Measurements from ENCODE around the gene TYW5. TPM values are rescaled to one million over a fixed set of nuclear protein-coding genes. Genes with fewer than 3 reads are reported as not detected.

Gene TYW5
- total and polyA plus RNA-seq, 2 of the 13 experiments (the other 11 are each of a cell fraction or from before 2014, with no cell fraction given): 8.3 to 14.6 TPM

DNA sequence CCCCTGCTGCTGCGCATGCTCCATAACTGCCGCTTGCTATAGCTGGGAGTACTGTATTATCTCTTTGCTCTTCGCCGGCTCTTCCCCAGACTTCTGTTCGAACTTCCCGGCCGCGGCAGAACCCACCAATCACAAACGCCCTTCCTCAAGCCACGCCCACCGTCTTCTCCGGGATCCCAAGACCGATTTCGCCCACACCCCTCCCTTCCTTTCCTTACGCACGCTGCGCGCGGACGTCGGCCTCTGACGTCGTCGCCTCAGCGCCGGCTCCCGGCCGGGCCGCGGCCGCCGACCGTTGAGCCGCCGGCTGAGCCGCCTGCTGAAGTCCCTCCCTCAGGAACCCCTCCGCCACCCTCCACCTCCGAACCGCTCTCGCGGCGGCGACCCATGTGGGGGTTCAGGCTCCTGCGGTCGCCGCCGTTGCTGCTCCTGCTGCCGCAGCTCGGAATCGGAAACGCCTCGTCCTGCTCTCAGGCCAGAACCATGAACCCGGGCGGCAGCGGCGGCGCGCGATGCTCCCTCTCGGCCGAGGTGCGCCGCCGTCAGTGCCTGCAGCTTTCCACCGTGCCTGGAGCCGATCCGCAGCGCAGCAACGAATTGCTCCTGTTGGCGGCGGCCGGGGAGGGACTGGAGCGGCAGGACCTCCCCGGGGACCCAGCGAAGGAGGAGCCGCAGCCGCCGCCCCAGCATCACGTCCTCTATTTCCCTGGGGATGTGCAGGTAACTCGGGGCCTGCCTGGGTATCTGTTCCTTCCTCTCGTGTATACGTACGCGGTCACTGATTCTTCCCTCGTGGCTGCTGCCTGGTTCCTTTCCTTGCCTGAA, 44.0 kb downstream of the TYW5 start, which contains the start of gene C2orf69 (continued):
- TF ChIP-seq, protein P1, sequence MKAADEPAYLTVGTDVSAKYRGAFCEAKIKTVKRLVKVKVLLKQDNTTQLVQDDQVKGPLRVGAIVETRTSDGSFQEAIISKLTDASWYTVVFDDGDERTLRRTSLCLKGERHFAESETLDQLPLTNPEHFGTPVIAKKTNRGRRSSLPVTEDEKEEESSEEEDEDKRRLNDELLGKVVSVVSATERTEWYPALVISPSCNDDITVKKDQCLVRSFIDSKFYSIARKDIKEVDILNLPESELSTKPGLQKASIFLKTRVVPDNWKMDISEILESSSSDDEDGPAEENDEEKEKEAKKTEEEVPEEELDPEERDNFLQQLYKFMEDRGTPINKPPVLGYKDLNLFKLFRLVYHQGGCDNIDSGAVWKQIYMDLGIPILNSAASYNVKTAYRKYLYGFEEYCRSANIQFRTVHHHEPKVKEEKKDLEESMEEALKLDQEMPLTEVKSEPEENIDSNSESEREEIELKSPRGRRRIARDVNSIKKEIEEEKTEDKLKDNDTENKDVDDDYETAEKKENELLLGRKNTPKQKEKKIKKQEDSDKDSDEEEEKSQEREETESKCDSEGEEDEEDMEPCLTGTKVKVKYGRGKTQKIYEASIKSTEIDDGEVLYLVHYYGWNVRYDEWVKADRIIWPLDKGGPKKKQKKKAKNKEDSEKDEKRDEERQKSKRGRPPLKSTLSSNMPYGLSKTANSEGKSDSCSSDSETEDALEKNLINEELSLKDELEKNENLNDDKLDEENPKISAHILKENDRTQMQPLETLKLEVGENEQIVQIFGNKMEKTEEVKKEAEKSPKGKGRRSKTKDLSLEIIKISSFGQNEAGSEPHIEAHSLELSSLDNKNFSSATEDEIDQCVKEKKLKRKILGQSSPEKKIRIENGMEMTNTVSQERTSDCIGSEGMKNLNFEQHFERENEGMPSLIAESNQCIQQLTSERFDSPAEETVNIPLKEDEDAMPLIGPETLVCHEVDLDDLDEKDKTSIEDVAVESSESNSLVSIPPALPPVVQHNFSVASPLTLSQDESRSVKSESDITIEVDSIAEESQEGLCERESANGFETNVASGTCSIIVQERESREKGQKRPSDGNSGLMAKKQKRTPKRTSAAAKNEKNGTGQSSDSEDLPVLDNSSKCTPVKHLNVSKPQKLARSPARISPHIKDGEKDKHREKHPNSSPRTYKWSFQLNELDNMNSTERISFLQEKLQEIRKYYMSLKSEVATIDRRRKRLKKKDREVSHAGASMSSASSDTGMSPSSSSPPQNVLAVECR (CRISPR knock-in tag; IDR thresholded peaks at IDR 0.05; ENCODE audit: borderline replicate concordance): peak; percentile 98
- TF ChIP-seq ZNF530 (CRISPR knock-in tag; IDR thresholded peaks at IDR 0.05; ENCODE audit: low read depth) (no peak), YEATS4 (CRISPR knock-in tag; IDR thresholded peaks at IDR 0.05; ENCODE audit: borderline replicate concordance) (peak; percentile 98), RBAK (CRISPR knock-in tag; IDR thresholded peaks at IDR 0.05) (no peak), ZNF329 (CRISPR knock-in tag; IDR thresholded peaks at IDR 0.05; ENCODE audit: low read depth) (peak; percentile 86), ZNF17 (CRISPR knock-in tag; IDR thresholded peaks at IDR 0.05) (no peak), ZNF3 (CRISPR knock-in tag; IDR thresholded peaks at IDR 0.05) (no peak), TSC22D2 (CRISPR knock-in tag; IDR thresholded peaks at IDR 0.05; ENCODE audit: borderline replicate concordance) (no peak), ZNF563 (CRISPR knock-in tag; IDR thresholded peaks at IDR 0.05) (peak; percentile 92), JDP2 (CRISPR knock-in tag; IDR thresholded peaks at IDR 0.05; ENCODE audit: borderline replicate concordance) (no peak), ZSCAN21 (CRISPR knock-in tag; IDR thresholded peaks at IDR 0.05; ENCODE audit: borderline replicate concordance) (peak; percentile 90), HOXA5 (CRISPR knock-in tag; IDR thresholded peaks at IDR 0.05) (peak; percentile 93), ZNF451 (CRISPR knock-in tag; IDR thresholded peaks at IDR 0.05) (peak; percentile 83), HNRNPH1 (optimal IDR thresholded peaks at IDR 0.05; ENCODE audit: low read depth, low read length) (no peak), SMAD9 (CRISPR knock-in tag; IDR thresholded peaks at IDR 0.05) (peak; percentile 48; the same call in 1 of the 2 replicates)
- TF ChIP-seq, protein P2, sequence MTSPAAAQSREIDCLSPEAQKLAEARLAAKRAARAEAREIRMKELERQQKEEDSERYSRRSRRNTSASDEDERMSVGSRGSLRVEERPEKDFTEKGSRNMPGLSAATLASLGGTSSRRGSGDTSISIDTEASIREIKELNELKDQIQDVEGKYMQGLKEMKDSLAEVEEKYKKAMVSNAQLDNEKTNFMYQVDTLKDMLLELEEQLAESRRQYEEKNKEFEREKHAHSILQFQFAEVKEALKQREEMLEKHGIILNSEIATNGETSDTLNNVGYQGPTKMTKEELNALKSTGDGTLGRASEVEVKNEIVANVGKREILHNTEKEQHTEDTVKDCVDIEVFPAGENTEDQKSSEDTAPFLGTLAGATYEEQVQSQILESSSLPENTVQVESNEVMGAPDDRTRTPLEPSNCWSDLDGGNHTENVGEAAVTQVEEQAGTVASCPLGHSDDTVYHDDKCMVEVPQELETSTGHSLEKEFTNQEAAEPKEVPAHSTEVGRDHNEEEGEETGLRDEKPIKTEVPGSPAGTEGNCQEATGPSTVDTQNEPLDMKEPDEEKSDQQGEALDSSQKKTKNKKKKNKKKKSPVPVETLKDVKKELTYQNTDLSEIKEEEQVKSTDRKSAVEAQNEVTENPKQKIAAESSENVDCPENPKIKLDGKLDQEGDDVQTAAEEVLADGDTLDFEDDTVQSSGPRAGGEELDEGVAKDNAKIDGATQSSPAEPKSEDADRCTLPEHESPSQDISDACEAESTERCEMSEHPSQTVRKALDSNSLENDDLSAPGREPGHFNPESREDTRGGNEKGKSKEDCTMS (CRISPR knock-in tag; conservative IDR thresholded peaks at IDR 0.05): no peak
- TF ChIP-seq, protein P3, sequence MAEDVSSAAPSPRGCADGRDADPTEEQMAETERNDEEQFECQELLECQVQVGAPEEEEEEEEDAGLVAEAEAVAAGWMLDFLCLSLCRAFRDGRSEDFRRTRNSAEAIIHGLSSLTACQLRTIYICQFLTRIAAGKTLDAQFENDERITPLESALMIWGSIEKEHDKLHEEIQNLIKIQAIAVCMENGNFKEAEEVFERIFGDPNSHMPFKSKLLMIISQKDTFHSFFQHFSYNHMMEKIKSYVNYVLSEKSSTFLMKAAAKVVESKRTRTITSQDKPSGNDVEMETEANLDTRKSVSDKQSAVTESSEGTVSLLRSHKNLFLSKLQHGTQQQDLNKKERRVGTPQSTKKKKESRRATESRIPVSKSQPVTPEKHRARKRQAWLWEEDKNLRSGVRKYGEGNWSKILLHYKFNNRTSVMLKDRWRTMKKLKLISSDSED (CRISPR knock-in tag; IDR thresholded peaks at IDR 0.05): no peak
- TF ChIP-seq, protein P4, sequence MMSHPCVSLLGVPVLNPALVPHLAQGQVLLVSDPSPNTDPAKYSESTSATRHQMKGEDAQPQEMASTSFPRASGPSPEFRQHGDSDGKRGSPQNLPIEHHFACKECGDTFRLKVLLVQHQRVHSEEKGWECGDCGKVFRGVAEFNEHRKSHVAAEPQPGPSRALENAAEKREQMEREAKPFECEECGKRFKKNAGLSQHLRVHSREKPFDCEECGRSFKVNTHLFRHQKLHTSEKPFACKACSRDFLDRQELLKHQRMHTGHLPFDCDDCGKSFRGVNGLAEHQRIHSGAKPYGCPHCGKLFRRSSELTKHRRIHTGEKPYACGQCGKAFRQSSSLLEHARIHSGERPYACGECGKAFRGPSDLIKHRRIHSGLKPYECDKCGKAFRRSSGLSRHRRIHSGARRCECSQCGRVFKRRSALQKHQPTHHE (CRISPR knock-in tag; IDR thresholded peaks at IDR 0.05; ENCODE audit: borderline replicate concordance): peak; percentile 98; the same call in 1 of the 2 replicates
